ENCODE measurements around the gene LRP1. TPM values are rescaled to one million over a fixed set of nuclear protein-coding genes. Genes with fewer than 3 reads are reported as not detected.

The LRP1 gene
- total and polyA plus RNA-seq, 2 of the 13 experiments (the other 11 are each of a cell fraction or from before 2014, with no cell fraction given) = 14.7 to 30.8 TPM

GRCh38 chr12:57146961-57147944, 19.0 kb downstream of the LRP1 start, which contains the start of gene LRP1-AS (continued):
- TF ChIP-seq THAP8 (CRISPR knock-in tag; IDR thresholded peaks at IDR 0.05; ENCODE audit: borderline replicate concordance) = no peak
- no peak for TF ChIP-seq NFE2 (CRISPR knock-in tag; IDR thresholded peaks at IDR 0.05)
- TF ChIP-seq ONECUT2 (CRISPR knock-in tag; IDR thresholded peaks at IDR 0.05) = 0 out of 2 replicates have a peak, but pooled peaks have one; percentile 33
- no peak for TF ChIP-seq CCDC6 (CRISPR knock-in tag; IDR thresholded peaks at IDR 0.05)
- peak; percentile 30; the same call in 1 of the 2 replicates for TF ChIP-seq NCOR1 (IDR thresholded peaks at IDR 0.05; ENCODE audit: borderline replicate concordance, low read length)
- no peak for TF ChIP-seq ZFP90 (CRISPR knock-in tag; IDR thresholded peaks at IDR 0.05; ENCODE audit: borderline replicate concordance)
- TF ChIP-seq ZNF567 (CRISPR knock-in tag; IDR thresholded peaks at IDR 0.05; ENCODE audit: borderline replicate concordance) = no peak
- no peak for TF ChIP-seq EZH2 (conservative IDR thresholded peaks at IDR 0.05; ENCODE audit: low read depth, low read length)
- TF ChIP-seq ZNF614 (CRISPR knock-in tag; IDR thresholded peaks at IDR 0.05; ENCODE audit: borderline replicate concordance) = no peak
- TF ChIP-seq HES4 (CRISPR knock-in tag; IDR thresholded peaks at IDR 0.05; ENCODE audit: borderline replicate concordance) = no peak
- no peak for TF ChIP-seq DBP (CRISPR knock-in tag; IDR thresholded peaks at IDR 0.05; ENCODE audit: not compliant biosample characterization)
- TF ChIP-seq ZNF558 (CRISPR knock-in tag; IDR thresholded peaks at IDR 0.05; ENCODE audit: borderline replicate concordance) = no peak
- no peak for TF ChIP-seq ZBTB46 (CRISPR knock-in tag; IDR thresholded peaks at IDR 0.05; ENCODE audit: borderline replicate concordance)
- TF ChIP-seq MZF1 (CRISPR knock-in tag; IDR thresholded peaks at IDR 0.05; ENCODE audit: borderline replicate concordance) = no peak
- TF ChIP-seq SP2 (CRISPR knock-in tag; IDR thresholded peaks at IDR 0.05) = no peak
- peak; percentile 45; the same call in 1 of the 2 replicates for TF ChIP-seq SOX5 (CRISPR knock-in tag; IDR thresholded peaks at IDR 0.05; ENCODE audit: borderline replicate concordance)
- no peak for TF ChIP-seq TFDP2 (CRISPR knock-in tag; IDR thresholded peaks at IDR 0.05)
- TF ChIP-seq ZBTB3 (CRISPR knock-in tag; IDR thresholded peaks at IDR 0.05; ENCODE audit: borderline replicate concordance, low read depth) = no peak
- TF ChIP-seq TRAFD1 (CRISPR knock-in tag; IDR thresholded peaks at IDR 0.05; ENCODE audit: borderline replicate concordance) = no peak
- TF ChIP-seq ZNF577 (CRISPR knock-in tag; IDR thresholded peaks at IDR 0.05; ENCODE audit: borderline replicate concordance, low read depth) = no peak
- no peak for TF ChIP-seq ZNF33A (CRISPR knock-in tag; IDR thresholded peaks at IDR 0.05; ENCODE audit: borderline replicate concordance)

Data from HepG2 (cell line).